ENCODE measurements around the gene SLC15A1.

DNA sequence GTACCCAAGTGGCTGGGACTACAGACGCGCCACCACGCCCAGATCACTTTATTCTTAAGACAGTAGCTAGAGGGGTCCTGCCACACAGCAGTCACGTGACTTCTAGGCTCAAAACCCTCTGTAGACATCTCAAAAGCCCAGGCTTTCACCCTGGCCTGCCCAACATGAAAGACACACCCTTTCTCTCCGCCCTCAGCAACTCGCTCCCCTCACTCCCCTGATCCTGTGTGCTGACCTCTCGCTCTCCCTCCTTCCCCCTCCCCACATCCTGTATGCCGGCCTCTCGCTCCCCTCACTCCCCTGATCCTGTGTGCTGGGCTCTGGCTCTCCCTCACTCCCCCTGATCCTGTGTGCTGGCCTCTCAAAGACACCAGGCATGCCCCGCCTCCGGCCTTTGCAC, 77.4 kb downstream of the SLC15A1 start:
- TF ChIP-seq, protein P1, sequence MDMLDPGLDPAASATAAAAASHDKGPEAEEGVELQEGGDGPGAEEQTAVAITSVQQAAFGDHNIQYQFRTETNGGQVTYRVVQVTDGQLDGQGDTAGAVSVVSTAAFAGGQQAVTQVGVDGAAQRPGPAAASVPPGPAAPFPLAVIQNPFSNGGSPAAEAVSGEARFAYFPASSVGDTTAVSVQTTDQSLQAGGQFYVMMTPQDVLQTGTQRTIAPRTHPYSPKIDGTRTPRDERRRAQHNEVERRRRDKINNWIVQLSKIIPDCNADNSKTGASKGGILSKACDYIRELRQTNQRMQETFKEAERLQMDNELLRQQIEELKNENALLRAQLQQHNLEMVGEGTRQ (IDR thresholded peaks at IDR 0.05), result no peak
- TF ChIP-seq CEBPB (IDR thresholded peaks at IDR 0.05), result no peak
- TF ChIP-seq, protein P2, sequence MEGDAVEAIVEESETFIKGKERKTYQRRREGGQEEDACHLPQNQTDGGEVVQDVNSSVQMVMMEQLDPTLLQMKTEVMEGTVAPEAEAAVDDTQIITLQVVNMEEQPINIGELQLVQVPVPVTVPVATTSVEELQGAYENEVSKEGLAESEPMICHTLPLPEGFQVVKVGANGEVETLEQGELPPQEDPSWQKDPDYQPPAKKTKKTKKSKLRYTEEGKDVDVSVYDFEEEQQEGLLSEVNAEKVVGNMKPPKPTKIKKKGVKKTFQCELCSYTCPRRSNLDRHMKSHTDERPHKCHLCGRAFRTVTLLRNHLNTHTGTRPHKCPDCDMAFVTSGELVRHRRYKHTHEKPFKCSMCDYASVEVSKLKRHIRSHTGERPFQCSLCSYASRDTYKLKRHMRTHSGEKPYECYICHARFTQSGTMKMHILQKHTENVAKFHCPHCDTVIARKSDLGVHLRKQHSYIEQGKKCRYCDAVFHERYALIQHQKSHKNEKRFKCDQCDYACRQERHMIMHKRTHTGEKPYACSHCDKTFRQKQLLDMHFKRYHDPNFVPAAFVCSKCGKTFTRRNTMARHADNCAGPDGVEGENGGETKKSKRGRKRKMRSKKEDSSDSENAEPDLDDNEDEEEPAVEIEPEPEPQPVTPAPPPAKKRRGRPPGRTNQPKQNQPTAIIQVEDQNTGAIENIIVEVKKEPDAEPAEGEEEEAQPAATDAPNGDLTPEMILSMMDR (IDR thresholded peaks at IDR 0.05), result no peak
- TF ChIP-seq ZFP36 (IDR thresholded peaks at IDR 0.05; ENCODE audit: borderline replicate concordance, partially characterized antibody), result no peak
- no peak for TF ChIP-seq PHF8 (IDR thresholded peaks at IDR 0.05; ENCODE audit: borderline replicate concordance, low read depth)
- no peak for TF ChIP-seq SMC3 (IDR thresholded peaks at IDR 0.05)
- TF ChIP-seq, protein P3, sequence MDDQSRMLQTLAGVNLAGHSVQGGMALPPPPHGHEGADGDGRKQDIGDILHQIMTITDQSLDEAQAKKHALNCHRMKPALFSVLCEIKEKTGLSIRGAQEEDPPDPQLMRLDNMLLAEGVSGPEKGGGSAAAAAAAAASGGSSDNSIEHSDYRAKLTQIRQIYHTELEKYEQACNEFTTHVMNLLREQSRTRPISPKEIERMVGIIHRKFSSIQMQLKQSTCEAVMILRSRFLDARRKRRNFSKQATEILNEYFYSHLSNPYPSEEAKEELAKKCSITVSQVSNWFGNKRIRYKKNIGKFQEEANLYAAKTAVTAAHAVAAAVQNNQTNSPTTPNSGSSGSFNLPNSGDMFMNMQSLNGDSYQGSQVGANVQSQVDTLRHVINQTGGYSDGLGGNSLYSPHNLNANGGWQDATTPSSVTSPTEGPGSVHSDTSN (IDR thresholded peaks at IDR 0.05), result no peak
- TF ChIP-seq KDM5A (IDR thresholded peaks at IDR 0.05), result no peak
- no peak for TF ChIP-seq ZNF302 (CRISPR knock-in tag; IDR thresholded peaks at IDR 0.05)
- TF ChIP-seq EP300 (IDR thresholded peaks at IDR 0.05), result no peak
- no peak for TF ChIP-seq JUN (IDR thresholded peaks at IDR 0.05)
- TF ChIP-seq POLR2A (IDR thresholded peaks at IDR 0.05; ENCODE audit: low read length), result no peak
- TF ChIP-seq, protein P4, sequence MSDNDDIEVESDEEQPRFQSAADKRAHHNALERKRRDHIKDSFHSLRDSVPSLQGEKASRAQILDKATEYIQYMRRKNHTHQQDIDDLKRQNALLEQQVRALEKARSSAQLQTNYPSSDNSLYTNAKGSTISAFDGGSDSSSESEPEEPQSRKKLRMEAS (IDR thresholded peaks at IDR 0.05), result no peak

All from A549 (cell line).